IPS-15b (cell line): ENCODE data around the gene RFC2.
"Not testable (repeated sequence)": the region's sequence is repeated elsewhere in the genome, so short reads cannot be mapped to it uniquely, and the experiment has no call there.

Experiments used
- H3K27me3 ChIP-seq: one replicate; pipeline ENCODE4 v1.6.1; 2013; ENCODE audit warnings: low read length; ENCODE audit not compliant: control insufficient read depth, insufficient read depth
- H3K36me3 ChIP-seq: one replicate; pipeline ENCODE4 v1.6.1; 2013; ENCODE audit warnings: low read length; ENCODE audit not compliant: control insufficient read depth, insufficient read depth
- H3K4me1 ChIP-seq: one replicate; pipeline ENCODE4 v1.6.1; 2013; ENCODE audit warnings: mild to moderate bottlenecking, low read length; ENCODE audit not compliant: control insufficient read depth, insufficient read depth
- H3K4me3 ChIP-seq: one replicate; pipeline ENCODE4 v1.5.1; 2013; ENCODE audit warnings: low read depth, low read length
- H3K9ac ChIP-seq: one replicate; pipeline ENCODE4 v1.6.1; 2013; ENCODE audit warnings: low read depth, mild to moderate bottlenecking, low read length
- H3K9me3 ChIP-seq: one replicate; pipeline ENCODE4 v1.6.1; 2013; ENCODE audit warnings: mild to moderate bottlenecking, low read length; ENCODE audit not compliant: control insufficient read depth, insufficient read depth

RFC2 gene

DNA sequence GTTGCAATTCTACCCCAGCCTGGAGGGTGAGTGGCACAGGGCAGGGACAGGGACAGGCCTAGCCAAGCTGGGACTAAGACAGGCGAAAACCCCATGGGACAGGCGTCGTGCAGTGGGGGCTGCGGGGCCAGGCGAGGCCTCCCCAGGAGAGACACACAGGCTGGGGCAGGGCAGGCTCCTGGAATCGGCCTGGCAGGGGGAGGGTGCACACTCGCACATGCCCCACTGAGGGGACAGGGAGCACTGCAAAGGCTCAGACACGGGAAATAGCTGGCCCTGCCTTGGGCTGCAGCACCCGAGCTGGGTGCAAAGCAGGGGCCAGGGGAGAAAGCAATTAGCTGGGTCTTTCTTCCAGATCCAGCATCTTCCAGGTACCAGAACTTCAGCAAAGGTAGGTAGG lies 34.0 kb downstream of the RFC2 start:
- Histone ChIP-seq H3K4me1 (no peaks in the 10 kb centered on the region), H3K4me3 (no peak overlapping the region), H3K27me3 (no peaks in the 10 kb centered on the region), H3K9me3 (no peaks in the 10 kb centered on the region), H3K36me3 (peaks cover under 1% of the 10 kb centered on the region), H3K9ac (no peak overlapping the region)

DNA sequence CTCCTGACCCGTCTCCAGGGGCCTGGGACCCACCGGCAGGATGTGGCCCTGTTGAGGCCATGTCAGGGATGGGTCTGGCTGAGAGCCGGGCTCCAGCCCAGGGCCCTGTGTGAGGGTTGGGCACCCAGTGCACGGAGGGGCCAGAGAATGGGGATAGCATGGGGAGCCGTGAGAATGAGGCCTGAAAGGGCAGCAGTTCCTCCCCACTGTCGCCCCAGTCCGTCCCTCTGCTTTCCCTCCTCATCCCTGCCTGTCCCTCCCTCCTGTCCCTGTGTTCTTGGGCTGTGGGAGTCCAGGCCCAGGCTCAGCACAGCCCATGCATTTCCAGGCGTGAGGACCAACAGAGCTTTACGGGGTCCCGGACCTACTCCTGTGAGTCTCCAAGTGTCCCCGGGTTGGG lies 34.8 kb downstream of the RFC2 start:
- H3K9ac ChIP-seq = no peak overlapping the region
- H3K4me1 ChIP-seq = no peaks in the 10 kb centered on the region
- no peaks in the 10 kb centered on the region for H3K36me3 ChIP-seq
- no peaks in the 10 kb centered on the region for H3K9me3 ChIP-seq
- no peaks in the 10 kb centered on the region for H3K27me3 ChIP-seq
- no peak overlapping the region for H3K4me3 ChIP-seq

DNA sequence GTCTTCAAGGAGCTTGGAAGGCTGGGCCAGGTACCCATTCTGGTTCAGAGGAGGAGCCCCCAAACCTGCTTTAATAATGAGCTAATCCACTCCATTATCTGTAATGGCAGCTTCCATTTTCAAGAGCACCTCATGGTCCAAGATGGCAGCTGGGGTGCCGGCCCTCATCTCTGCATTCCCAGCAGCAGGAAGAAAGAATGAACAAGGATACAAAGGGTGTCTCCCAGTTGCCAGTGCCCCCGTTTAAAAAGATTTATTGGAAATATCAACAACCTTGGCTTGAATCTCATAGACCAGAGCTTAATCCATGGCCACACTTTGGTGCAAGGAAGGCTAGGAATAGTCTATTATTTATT lies 35.9 kb downstream of the RFC2 start:
- no peak overlapping the region for H3K9ac ChIP-seq
- no peaks in the 10 kb centered on the region for H3K4me1 ChIP-seq

DNA sequence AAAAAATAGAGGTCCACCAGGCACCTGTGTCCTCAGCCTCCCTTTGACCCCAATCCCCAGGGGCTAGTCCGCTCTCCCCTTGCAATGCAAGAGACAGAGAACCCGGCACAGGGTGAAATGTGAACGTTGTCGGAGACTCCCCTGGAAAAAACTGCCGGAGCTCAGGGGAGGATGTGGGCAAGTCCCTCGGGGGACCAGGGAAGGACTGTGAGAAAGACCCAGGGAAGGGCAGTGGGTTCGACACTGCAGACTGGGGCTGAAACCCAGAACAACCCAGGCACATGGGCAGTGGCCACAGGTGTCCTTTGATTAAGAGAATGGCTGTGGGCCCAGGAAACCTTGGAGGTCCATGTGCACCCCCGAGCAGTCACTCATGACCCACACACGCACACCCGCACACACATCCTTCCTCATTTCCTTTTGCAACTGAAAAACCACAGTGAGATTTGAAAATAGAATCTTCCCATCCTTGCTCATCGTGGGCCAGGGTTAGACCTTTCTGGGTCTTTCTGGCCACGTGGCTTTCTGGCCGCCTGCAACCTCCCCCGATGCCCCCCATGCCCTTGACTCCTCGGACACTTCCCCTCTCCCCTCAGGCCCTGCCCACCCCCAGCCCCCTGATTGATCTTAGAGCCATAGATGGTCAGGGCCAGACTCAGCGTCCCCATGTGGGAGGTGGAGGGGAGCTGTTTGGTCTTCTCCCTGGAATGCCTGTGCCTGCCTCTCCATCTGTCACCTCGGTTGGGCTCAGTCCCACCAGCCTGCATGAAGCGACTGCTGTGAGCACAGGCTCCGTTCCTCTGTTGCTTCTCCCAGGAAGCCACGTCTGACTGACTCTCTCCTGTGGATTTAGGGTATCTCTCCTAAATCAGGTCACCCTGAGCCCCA lies 36.5 kb downstream of the RFC2 start:
- Histone ChIP-seq H3K36me3 (no peaks in the 10 kb centered on the region), H3K4me1 (no peaks in the 10 kb centered on the region), H3K27me3 (no peaks in the 10 kb centered on the region), H3K4me3 (no peak overlapping the region), H3K9me3 (no peaks in the 10 kb centered on the region), H3K9ac (no peak overlapping the region)

More for the DNA sequence above, 35.9 kb downstream of the RFC2 start:
- no peaks in the 10 kb centered on the region for H3K27me3 ChIP-seq
- H3K9me3 ChIP-seq = no peaks in the 10 kb centered on the region
- no peak overlapping the region for H3K4me3 ChIP-seq
- no peaks in the 10 kb centered on the region for H3K36me3 ChIP-seq

DNA sequence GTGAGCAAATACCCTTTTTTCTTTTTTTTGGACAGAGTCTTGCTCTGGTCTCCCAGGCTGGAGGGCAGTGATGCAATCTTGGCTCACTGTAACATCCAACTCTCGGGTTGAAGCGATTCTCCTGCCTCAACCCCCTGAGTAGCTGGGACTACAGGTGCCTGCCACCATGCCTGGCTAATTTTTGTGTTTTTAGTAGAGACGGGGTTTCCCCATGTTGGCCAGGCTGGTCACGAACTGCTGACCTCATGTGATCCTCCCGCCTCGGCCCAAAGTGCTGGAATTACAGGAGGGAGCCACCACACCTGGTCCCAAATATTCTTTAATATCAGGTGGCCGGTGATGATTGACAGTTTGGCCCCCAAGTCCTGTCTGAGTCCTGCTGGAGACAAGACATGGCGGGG lies 37.8 kb downstream of the RFC2 start:
- H3K36me3 ChIP-seq = no peaks in the 10 kb centered on the region
- H3K9me3 ChIP-seq = no peaks in the 10 kb centered on the region
- no peaks in the 10 kb centered on the region for H3K27me3 ChIP-seq
- no peak overlapping the region for H3K4me3 ChIP-seq
- no peaks in the 10 kb centered on the region for H3K4me1 ChIP-seq
- no peak overlapping the region for H3K9ac ChIP-seq

DNA sequence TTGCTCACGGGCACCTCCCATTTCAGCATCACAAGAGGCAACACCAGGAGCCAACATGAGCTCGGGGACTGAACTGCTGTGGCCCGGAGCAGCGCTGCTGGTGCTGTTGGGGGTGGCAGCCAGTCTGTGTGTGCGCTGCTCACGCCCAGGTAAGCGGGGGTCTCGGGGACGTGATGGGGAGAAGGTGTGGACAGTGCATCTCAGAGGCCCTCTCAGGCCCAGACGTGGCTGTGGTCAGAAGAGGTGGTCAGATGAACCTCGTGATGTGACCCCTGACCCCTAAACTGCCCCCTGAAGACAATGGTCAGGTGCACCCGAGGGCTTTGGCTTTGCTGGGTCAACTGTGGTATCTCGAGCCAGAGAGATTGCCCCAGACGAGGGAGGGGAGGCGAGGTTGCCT lies 38.3 kb downstream of the RFC2 start:
- no peak overlapping the region for H3K9ac ChIP-seq
- H3K4me1 ChIP-seq = no peaks in the 10 kb centered on the region
- H3K27me3 ChIP-seq = no peaks in the 10 kb centered on the region
- no peaks in the 10 kb centered on the region for H3K9me3 ChIP-seq
- no peak overlapping the region for H3K4me3 ChIP-seq
- no peaks in the 10 kb centered on the region for H3K36me3 ChIP-seq

DNA sequence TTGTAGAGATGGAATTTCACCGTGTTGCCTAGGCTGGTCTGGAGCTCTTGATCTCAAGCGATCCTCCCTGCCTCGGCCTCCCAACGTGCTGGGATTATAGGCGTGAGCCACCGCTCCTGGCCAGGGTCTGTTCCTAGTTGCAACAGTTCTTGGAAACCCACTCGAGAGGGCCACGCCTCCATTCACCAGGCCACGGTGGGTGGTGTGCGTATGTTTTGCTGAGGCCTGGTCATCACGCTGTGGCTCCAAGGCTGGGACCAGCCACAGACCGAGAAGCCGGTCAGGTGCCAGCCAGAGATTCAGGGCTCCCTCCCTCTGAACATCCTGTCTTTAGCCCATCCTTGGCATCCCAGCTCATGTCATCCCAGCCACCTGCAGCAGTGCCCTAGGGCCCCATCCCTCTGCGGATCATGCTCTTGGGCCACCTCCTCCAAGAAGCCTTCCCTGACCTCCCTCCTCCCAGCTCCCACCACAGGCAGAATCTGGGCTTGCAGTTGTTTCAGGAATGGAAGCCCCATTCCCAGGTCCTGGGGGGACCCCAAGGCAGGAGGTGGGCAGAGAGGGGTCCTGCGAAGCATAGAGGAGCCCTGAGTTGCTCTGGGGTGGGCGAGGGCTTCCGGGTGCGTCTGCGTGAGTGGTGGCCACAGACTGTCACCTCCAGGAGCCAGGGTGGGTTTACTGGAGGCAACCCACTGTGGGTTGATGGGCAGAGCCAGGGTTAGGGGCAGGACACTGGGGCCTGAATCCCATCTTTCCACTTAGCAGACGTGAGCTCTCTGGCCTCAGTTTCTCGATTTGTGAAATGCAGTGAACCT lies 39.2 kb downstream of the RFC2 start:
- no peak overlapping the region for H3K9ac ChIP-seq
- H3K4me3 ChIP-seq = no peak overlapping the region
- H3K36me3 ChIP-seq = no peaks in the 10 kb centered on the region
- H3K9me3 ChIP-seq = no peaks in the 10 kb centered on the region
- no peaks in the 10 kb centered on the region for H3K4me1 ChIP-seq
- H3K27me3 ChIP-seq = no peaks in the 10 kb centered on the region

DNA sequence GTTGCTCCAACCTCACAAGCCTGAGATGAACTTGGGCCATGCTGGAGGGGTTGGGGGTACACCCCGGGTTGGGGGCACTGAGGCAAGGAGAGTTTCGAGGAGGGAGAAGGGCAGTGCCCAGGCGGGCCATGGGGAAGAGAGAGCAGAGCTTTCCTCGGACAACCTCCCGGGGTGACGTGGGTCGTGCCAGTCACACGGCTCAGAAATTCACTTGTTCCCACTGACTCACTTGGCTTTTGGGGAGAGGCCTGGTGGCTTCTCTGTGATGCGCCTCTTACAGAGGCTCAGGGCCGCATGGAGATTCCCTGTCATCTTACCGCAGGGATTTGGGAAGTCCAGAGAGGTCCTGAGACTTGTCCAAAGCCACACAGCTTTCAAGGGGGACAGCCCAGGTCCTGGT lies 41.5 kb downstream of the RFC2 start:
- no peak overlapping the region for H3K4me3 ChIP-seq
- no peak overlapping the region for H3K9ac ChIP-seq
- H3K4me1 ChIP-seq = no peaks in the 10 kb centered on the region
- H3K9me3 ChIP-seq = no peaks in the 10 kb centered on the region
- no peaks in the 10 kb centered on the region for H3K36me3 ChIP-seq
- H3K27me3 ChIP-seq = no peaks in the 10 kb centered on the region

DNA sequence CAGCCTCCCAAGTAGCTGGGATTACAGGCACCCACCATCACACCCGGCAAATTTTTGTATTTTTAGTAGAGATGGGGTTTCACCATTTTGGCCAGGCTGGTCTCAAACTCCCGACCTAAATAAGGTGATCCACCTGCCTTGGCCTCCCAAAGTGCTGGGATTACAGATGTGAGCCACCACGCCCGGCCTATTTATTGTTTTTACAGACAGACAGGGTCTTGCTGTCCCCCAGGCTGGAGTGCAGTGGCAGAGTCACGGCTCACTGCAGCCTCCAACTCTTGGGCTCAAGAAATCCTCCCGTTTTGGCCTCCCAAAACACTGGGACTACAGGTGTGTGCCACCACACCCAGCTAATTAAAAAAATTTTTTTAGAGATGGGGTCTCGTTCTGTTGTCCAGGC lies 46.0 kb downstream of the RFC2 start:
- not testable (repeated sequence) for H3K36me3 ChIP-seq, H3K4me3 ChIP-seq, H3K9ac ChIP-seq, H3K4me1 ChIP-seq, H3K27me3 ChIP-seq, H3K9me3 ChIP-seq

DNA sequence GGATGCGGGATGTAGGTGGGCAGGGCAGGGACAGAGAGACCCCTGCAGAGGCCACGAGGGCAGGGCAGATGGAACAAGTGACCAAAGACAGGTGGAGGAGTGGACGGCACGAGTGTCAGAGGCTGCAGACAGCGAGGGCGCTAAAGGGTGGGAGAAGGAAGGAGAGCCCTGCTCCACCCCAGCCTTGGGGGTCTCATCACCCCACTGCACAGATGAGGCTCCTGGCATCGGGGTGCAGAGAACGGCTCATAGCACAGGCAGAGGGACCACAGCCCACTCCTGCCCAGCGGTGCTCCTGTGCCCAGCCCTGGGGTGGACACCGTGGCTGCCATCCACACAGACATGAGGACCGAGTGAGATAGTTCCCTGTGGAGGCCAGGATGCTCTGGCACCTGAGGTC lies 46.6 kb downstream of the RFC2 start:
- Histone ChIP-seq H3K27me3 (no peaks in the 10 kb centered on the region), H3K9ac (no peak overlapping the region), H3K36me3 (no peaks in the 10 kb centered on the region), H3K4me3 (no peak overlapping the region), H3K4me1 (no peaks in the 10 kb centered on the region), H3K9me3 (no peaks in the 10 kb centered on the region)

DNA sequence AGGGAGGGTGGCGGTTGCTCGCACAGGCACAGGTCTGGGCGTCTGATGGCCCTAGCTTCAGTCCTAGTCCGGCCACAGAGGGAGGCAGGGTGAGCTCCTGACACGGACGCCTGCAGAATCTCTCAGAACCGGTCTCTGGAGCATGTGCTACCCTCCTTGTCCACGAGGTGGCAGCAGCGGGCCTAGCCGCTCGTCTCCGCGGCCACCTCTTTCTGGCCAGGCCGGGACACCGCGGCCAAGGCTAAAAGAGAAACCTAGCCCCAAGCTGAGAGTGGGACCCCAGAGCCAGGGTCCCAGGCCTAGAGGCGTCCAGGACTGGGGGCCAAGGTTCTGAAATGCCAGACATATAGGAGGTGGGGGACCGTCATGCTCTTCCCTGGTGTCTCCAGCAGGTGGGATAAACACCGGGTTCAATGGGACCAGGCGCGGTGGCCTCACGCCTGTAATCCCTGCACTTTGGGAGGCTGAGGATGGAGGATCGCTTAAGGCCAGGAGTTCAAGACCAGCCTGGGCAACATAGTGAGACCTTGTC lies 47.5 kb downstream of the RFC2 start:
- H3K27me3 ChIP-seq = no peaks in the 10 kb centered on the region
- H3K4me3 ChIP-seq = no peak overlapping the region
- no peaks in the 10 kb centered on the region for H3K36me3 ChIP-seq
- no peak overlapping the region for H3K9ac ChIP-seq
- no peaks in the 10 kb centered on the region for H3K9me3 ChIP-seq
- no peaks in the 10 kb centered on the region for H3K4me1 ChIP-seq

DNA sequence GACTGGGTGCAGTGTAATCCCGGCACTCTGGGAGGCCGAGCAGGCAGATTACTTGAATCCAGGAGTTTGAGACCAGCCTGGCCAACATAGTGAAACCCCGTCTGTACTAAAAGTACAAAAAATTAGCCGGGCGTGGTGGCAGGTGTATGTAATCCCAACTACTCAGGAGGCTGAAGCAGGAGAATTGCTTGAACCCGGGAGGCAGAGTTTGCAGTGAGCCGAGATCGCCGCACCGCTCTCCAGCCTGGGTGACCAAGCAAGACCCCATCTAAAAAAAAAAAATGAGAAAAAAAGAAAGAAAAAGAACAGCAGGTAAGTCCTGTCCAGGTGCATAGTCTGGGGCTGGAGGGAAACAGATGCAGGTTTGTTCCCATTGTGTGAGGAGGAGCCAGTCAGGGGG lies 48.1 kb downstream of the RFC2 start:
- not testable (repeated sequence) for H3K4me3 ChIP-seq, H3K4me1 ChIP-seq, H3K9me3 ChIP-seq, H3K36me3 ChIP-seq, H3K9ac ChIP-seq, H3K27me3 ChIP-seq
